ENCODE data around the gene CABP2.
A peak's percentile ranks its signal among the peaks of the same experiment; 100 is the strongest.

The CABP2 gene

GRCh38 chr11:67534070-67534679, 10.9 kb upstream of the CABP2 start (continued):
- TF ChIP-seq ZNF26 (tag by site-specific recombination; IDR thresholded peaks at IDR 0.05), result 0 out of 2 replicates have a peak, but pooled peaks have one; percentile 29
- 0 out of 2 replicates have a peak, but pooled peaks have one; percentile 72 for TF ChIP-seq ZNF626 (tag by site-specific recombination; IDR thresholded peaks at IDR 0.05)

DNA sequence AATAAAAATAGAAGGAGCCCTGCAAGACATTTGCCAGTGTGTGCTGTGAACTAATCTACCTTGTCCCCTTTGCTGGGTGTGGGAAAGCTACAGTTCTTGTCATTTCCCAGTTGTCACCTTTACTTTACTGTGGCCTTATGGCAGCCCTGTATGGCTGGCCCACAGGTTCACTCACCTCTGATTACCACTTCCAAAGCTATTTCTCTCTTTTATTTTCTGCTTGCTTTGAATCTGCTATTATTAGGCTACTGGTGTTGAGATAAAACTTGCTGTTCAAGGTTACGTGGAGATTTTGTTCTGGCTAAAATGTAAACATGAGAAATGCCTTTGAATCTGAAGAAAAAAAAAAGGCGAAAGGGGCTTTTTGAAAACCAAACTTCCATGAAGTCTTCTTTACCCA, 9.6 kb upstream of the CABP2 start:
- Histone ChIP-seq H3K4me1 (ENCODE audit: control insufficient read depth, insufficient read depth, low read length) (no peaks in the 10 kb centered on the region), H3K4me3 (ENCODE audit: low read depth, low read length) (no peak overlapping the region), H3K27ac (ENCODE audit: extremely low read depth, low read depth, low read length) (no peak overlapping the region), H3K36me3 (ENCODE audit: control insufficient read depth in 2 of 2, insufficient read depth in 1 of 2, low read length in 2 of 2) (no peaks in the 10 kb centered on the region), H3K9me3 (ENCODE audit: control insufficient read depth, insufficient read depth, low read depth, low read length) (no peaks in the 10 kb centered on the region)
- ChIA-PET POLR2A (no interaction called here), CTCF (no interaction called here)
- no peak for TF ChIP-seq ZNF37A (tag by site-specific recombination; IDR thresholded peaks at IDR 0.05)
- TF ChIP-seq ZNF830 (tag by site-specific recombination; IDR thresholded peaks at IDR 0.05; ENCODE audit: low read depth), result no peak
- no peak for TF ChIP-seq ZNF175 (tag by site-specific recombination; IDR thresholded peaks at IDR 0.05)
- TF ChIP-seq ZEB2 (tag by site-specific recombination; IDR thresholded peaks at IDR 0.05), result no peak
- TF ChIP-seq, protein P1, sequence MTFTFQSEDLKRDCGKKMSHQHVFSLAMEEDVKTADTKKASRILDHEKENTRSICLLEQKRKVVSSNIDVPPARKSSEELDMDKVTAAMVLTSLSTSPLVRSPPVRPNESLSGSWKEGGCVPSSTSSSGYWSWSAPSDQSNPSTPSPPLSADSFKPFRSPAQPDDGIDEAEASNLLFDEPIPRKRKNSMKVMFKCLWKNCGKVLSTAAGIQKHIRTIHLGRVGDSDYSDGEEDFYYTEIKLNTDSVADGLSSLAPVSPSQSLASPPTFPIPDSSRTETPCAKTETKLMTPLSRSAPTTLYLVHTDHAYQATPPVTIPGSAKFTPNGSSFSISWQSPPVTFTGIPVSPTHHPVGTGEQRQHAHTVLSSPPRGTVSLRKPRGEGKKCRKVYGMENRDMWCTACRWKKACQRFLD (tag by site-specific recombination; IDR thresholded peaks at IDR 0.05), result no peak
- TF ChIP-seq ZNF350 (tag by site-specific recombination; IDR thresholded peaks at IDR 0.05), result no peak
- TF ChIP-seq ZBTB8A (tag by site-specific recombination; IDR thresholded peaks at IDR 0.05), result no peak

- ChIA-PET POLR2A (no interaction called here), CTCF (interaction anchor here (0.6 kb wide), 1 partner anchor 25 kb away, joined by 4 read pairs; the partner anchor contains the start of gene PITPNM1)
- H3K27ac ChIP-seq (ENCODE audit: extremely low read depth, low read depth, low read length), result no peak overlapping the region
- no peak overlapping the region for H3K4me3 ChIP-seq (ENCODE audit: low read depth, low read length)
- no peaks in the 10 kb centered on the region for H3K36me3 ChIP-seq (ENCODE audit: control insufficient read depth in 2 of 2, insufficient read depth in 1 of 2, low read length in 2 of 2)
- TF ChIP-seq ZNF24 (tag by site-specific recombination; IDR thresholded peaks at IDR 0.05), result no peak
- TF ChIP-seq ZNF707 (tag by site-specific recombination; IDR thresholded peaks at IDR 0.05), result no peak
- no peak for TF ChIP-seq ZNF354C (tag by site-specific recombination; IDR thresholded peaks at IDR 0.05; ENCODE audit: borderline replicate concordance, low read depth)
- no peak for TF ChIP-seq ZXDB (tag by site-specific recombination; IDR thresholded peaks at IDR 0.05)
- no peak for TF ChIP-seq SP7 (tag by site-specific recombination; IDR thresholded peaks at IDR 0.05)
- no peak for TF ChIP-seq SCRT1 (tag by site-specific recombination; IDR thresholded peaks at IDR 0.05; ENCODE audit: borderline replicate concordance)
- no peak for TF ChIP-seq TCF7L2 (IDR thresholded peaks at IDR 0.05; ENCODE audit: borderline replicate concordance, low read depth, low read length)
- TF ChIP-seq, protein P2, sequence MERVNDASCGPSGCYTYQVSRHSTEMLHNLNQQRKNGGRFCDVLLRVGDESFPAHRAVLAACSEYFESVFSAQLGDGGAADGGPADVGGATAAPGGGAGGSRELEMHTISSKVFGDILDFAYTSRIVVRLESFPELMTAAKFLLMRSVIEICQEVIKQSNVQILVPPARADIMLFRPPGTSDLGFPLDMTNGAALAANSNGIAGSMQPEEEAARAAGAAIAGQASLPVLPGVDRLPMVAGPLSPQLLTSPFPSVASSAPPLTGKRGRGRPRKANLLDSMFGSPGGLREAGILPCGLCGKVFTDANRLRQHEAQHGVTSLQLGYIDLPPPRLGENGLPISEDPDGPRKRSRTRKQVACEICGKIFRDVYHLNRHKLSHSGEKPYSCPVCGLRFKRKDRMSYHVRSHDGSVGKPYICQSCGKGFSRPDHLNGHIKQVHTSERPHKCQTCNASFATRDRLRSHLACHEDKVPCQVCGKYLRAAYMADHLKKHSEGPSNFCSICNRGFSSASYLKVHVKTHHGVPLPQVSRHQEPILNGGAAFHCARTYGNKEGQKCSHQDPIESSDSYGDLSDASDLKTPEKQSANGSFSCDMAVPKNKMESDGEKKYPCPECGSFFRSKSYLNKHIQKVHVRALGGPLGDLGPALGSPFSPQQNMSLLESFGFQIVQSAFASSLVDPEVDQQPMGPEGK (tag by site-specific recombination; IDR thresholded peaks at IDR 0.05), result no peak
- TF ChIP-seq ZNF664 (tag by site-specific recombination; IDR thresholded peaks at IDR 0.05), result no peak
- no peak for TF ChIP-seq KLF10 (tag by site-specific recombination; IDR thresholded peaks at IDR 0.05)
- TF ChIP-seq BCL11A (tag by site-specific recombination; IDR thresholded peaks at IDR 0.05; ENCODE audit: low read depth), result no peak
- TF ChIP-seq SP3 (tag by site-specific recombination; IDR thresholded peaks at IDR 0.05), result no peak
- TF ChIP-seq HOXC10 (CRISPR knock-in tag; IDR thresholded peaks at IDR 0.05), result no peak
- TF ChIP-seq ZNF76 (tag by site-specific recombination; IDR thresholded peaks at IDR 0.05; ENCODE audit: borderline replicate concordance, low read depth), result no peak
- no peak for TF ChIP-seq HIC1 (tag by site-specific recombination; IDR thresholded peaks at IDR 0.05)
- TF ChIP-seq, protein P3, sequence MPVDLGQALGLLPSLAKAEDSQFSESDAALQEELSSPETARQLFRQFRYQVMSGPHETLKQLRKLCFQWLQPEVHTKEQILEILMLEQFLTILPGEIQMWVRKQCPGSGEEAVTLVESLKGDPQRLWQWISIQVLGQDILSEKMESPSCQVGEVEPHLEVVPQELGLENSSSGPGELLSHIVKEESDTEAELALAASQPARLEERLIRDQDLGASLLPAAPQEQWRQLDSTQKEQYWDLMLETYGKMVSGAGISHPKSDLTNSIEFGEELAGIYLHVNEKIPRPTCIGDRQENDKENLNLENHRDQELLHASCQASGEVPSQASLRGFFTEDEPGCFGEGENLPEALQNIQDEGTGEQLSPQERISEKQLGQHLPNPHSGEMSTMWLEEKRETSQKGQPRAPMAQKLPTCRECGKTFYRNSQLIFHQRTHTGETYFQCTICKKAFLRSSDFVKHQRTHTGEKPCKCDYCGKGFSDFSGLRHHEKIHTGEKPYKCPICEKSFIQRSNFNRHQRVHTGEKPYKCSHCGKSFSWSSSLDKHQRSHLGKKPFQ (tag by site-specific recombination; IDR thresholded peaks at IDR 0.05), result no peak
- H3K4me1 ChIP-seq (ENCODE audit: control insufficient read depth, insufficient read depth, low read length), result no peaks in the 10 kb centered on the region
- H3K9me3 ChIP-seq (ENCODE audit: control insufficient read depth, insufficient read depth, low read depth, low read length), result no peaks in the 10 kb centered on the region
Measured at GRCh38 chr11:67530282-67530592, 7.0 kb upstream of the CABP2 start.

Measured in HEK293 (cell line).